ENCODE results near the gene BRWD1.

BRWD1 gene

DNA sequence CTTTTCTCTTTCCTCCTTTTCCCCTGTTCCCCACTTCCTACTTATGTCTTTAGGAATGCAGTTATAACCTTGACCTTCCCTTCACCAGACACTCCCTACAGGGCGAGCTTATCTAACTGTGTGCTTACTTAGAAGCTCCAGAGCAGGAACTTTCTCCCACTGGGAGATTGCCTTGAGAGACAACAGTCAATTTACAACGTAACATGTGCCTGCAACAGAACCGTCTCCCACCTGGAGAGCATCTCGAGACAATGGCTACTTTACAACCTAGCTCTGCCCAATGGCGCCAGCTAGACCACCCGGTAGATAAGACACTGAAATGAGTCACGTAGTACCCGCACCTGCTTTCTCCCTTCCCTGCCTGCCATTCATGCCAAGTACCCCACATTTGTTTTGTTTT is 18.7 kb upstream of the BRWD1 start:
- DNase-seq (ENCODE audit: low spot score) = no peak
- TF ChIP-seq, protein P1, sequence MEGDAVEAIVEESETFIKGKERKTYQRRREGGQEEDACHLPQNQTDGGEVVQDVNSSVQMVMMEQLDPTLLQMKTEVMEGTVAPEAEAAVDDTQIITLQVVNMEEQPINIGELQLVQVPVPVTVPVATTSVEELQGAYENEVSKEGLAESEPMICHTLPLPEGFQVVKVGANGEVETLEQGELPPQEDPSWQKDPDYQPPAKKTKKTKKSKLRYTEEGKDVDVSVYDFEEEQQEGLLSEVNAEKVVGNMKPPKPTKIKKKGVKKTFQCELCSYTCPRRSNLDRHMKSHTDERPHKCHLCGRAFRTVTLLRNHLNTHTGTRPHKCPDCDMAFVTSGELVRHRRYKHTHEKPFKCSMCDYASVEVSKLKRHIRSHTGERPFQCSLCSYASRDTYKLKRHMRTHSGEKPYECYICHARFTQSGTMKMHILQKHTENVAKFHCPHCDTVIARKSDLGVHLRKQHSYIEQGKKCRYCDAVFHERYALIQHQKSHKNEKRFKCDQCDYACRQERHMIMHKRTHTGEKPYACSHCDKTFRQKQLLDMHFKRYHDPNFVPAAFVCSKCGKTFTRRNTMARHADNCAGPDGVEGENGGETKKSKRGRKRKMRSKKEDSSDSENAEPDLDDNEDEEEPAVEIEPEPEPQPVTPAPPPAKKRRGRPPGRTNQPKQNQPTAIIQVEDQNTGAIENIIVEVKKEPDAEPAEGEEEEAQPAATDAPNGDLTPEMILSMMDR (IDR thresholded peaks at IDR 0.05; ENCODE audit: extremely low read depth, insufficient read depth, missing control alignments) = no peak
- in situ Hi-C loops (cut with MboI; ENCODE audit: low pct_unique_long_range_greater_than_20kb, low sequenced_read_pairs, unreplicated experiment) = no loop called here

DNA sequence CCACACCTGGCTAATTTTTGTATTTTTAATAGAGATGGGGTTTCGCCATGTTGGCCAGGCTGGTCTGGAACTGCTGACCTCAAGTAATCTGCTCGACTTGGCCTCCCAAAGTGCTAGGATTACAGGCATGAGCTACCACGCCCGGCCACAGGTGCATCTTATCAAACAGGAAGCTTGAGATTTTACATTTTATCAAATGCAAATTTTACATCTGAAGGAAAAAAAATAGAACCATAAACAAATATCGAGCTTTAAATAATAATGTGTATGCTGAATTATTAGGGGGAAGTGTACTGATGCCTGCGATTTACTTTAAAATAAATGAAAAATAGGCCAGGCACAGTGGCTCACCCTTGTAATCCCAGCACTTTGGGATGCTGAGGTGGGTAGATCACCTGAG is 16.6 kb upstream of the BRWD1 start:
- TF ChIP-seq, protein P1 (IDR thresholded peaks at IDR 0.05; ENCODE audit: extremely low read depth, insufficient read depth, missing control alignments) = no peak
- in situ Hi-C loops (cut with MboI; ENCODE audit: low pct_unique_long_range_greater_than_20kb, low sequenced_read_pairs, unreplicated experiment) = no loop called here
- no peak for DNase-seq (ENCODE audit: low spot score)

DNA sequence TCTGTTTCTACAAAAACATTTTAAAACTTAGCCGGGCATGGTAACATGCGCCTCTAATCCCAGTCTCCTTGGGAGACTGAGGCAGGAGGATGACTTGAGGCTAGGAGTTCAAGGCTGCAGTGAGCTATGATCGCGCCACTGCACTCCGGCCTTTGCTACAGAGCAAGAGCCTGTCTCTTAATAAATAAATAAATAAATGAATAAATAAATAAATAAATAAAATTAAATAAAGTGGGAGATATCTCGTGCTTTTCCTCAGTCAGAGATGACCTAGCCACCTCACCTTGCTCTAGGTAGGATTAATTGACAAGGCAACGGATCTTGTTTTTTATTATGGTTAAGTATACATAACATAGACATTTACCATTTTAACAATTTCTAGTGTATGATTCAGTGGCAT is 14.3 kb upstream of the BRWD1 start:
- no peak for DNase-seq (ENCODE audit: low spot score)
- TF ChIP-seq, protein P1 (IDR thresholded peaks at IDR 0.05; ENCODE audit: extremely low read depth, insufficient read depth, missing control alignments) = no peak
- in situ Hi-C loops (cut with MboI; ENCODE audit: low pct_unique_long_range_greater_than_20kb, low sequenced_read_pairs, unreplicated experiment) = no loop called here

DNA sequence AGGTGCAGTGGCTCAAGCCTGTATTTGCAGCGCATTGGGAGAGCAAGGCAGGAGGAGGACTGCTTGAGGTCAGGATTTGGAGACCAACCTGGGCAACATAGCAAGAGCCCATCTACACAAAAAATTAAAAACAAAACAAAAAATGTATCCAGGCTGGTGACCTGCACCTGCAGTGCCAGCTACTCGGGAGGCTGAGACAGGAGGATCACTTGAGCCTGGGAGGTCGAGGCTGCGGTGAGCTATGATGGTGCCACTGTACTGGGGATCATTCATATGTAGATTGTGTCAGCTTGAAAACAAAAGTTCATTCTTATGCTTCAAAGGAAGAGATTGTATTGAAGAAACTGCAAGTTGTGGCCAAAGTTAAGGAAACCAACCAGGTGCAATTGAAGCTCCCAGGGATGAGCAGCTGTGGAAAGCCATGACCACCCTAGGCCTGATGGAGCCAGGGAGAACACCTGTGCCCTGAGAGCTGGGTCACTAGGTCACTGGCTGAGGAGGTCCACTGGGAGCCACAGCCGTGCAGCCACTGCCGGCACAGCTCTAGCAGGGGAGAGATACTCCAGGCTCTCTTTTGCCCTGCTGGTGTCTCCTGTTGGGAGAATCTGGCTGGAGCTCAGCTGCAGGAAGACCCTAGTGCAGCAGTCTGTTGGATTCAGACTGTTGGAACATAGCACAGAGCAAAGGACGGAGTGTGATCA is 13.3 kb upstream of the BRWD1 start:
- in situ Hi-C loops (cut with MboI; ENCODE audit: low pct_unique_long_range_greater_than_20kb, low sequenced_read_pairs, unreplicated experiment) = no loop called here
- no peak for DNase-seq (ENCODE audit: low spot score)
- TF ChIP-seq, protein P1 (IDR thresholded peaks at IDR 0.05; ENCODE audit: extremely low read depth, insufficient read depth, missing control alignments) = no peak

DNA sequence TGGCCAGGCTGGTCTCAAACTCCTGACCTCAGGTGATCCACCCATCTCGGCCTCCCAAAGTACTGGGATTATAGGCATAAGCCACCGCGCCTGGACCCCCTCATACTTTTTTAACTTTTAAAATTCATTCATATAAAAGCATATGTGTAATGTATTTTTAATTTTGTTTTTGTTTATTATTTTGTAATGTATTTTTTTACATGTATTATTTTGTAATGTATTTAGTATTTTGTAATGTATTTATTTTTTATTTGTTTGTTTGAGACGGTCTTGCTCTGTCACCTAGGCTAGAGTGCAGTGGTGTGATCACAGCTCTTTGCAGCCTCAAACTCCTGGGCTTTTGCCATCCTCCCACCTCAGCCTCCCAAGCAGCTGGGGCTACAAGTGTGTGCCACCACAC is 12.0 kb upstream of the BRWD1 start:
- no peak for DNase-seq (ENCODE audit: low spot score)
- TF ChIP-seq, protein P1 (IDR thresholded peaks at IDR 0.05; ENCODE audit: extremely low read depth, insufficient read depth, missing control alignments) = no peak
- in situ Hi-C loops (cut with MboI; ENCODE audit: low pct_unique_long_range_greater_than_20kb, low sequenced_read_pairs, unreplicated experiment) = no loop called here

DNA sequence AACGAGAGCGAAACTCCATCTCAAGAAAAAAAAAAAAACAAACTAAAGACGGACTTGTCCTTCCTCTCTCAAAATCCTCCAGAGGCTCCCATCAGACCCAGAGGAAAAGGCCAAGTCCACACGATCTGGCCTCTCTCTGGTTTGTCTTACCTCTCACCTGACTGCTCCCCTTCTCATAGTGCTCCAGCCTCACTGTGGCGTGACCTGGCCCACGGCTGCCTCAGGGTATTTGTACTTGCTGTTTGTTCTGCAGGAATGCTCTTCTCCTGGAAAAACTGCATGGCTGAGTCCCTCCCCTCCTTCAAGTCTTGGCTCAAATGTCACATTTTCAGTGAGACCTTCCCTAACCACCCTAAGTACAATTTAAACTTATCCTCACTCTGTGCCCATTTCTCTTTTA is 8.0 kb upstream of the BRWD1 start:
- no peak for DNase-seq (ENCODE audit: low spot score)
- TF ChIP-seq, protein P1 (IDR thresholded peaks at IDR 0.05; ENCODE audit: extremely low read depth, insufficient read depth, missing control alignments) = no peak
- in situ Hi-C loops (cut with MboI; ENCODE audit: low pct_unique_long_range_greater_than_20kb, low sequenced_read_pairs, unreplicated experiment) = no loop called here
